HG03469 (cell line): ENCODE results near the gene ZNF493.

Source experiments
- ATAC-seq: cut with Tn5 transposase; IDR thresholded peaks from one replicate; pipeline ENCODE4 v1.9.1; 2021; ENCODE audit warnings: mild to moderate bottlenecking, moderate library complexity, moderate number of reproducible peaks; ENCODE audit not compliant: unreplicated experiment

The ZNF493 gene

DNA sequence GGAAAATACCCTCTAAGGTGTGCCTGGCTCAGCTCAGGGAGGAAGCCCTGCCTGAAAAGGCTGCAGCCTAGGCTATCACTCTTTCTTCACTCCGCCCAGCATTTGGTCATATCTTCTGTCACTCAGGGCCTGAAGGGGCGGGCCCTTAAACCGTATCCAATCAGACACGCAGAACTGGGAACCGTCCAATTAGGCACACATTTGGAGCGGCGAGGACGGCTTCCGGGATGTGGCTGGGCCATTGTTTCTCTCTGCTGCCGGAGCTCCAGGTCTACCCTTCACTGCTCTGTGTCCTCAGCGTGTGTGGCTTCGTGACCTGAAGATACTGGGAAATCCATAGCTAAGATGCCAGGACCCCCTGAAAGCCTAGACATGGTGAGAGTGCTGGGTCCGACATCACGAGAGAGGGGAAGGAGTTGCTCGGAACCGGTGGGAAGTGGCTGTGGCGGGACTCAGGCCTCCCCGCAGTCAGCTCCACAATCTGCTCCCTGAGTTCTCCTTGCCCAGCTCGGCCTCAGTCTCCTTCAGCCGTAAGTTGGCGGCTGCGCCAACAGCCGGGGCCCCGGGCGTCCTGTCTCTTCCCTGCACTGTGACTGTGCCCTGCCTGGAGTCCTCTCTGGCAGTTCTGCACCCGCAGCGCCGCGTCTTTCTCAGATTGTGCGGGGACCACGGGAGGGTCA lies at the start of gene ZNF493:
Gene ZNF493, plus strand, starts transcription at position 241 of the 680 bp plus-strand sequence. Its CDS starts 105 bp downstream, at position 346.
- ATAC-seq: peak; percentile 100

DNA sequence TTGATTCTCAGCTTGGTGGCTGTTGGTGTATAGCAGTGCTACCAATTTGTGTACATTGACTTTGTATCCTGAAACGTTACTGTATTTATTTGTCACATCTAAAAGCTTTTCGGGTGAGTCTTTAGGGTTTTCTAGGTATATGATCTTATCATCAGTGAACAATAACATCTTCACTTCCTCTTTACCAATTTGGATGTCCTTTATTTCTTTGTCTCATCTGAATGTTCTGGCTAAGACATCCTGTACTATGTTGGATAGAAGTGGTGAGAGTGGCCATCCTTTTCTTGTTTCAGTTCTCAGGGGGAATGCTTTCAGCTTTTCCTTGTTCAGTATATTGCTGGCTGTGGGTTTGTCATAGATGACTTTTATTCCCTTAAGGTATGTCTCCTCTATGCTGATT lies 44.1 kb upstream of the ZNF493 start:
- no peak for ATAC-seq

DNA sequence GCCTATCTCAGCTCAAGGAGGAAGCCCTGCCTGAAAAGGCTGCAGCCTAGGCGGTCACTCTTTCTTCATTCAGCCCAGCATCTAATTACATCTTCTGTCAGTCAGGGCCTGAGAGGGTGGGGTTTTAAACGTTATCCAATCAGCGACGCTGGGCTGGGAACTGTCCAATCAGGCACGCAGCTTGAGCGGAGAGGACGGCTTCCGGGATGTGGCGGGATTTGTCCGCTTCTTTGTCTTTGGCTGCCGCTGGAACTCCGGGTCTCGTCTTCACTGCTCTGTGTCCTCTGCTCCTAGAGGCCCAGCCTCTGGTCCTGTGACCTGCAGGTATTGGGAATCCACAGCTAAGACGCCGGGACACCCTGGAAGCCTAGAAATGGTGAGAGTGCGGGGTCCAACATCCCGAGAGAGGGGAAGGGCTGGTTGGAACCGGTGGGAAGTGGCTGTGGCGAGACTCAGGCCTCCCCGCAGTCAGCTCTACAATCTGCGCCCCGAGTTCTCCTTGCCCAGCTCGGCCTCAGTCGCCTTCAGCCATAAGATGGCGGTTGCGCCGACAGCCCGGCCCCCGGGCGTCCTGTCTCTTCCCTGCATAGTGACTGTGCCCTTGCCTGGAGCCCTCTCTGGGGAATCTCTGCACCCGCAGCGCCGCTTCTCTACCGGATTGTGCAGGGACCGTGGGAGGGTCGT lies 38.0 kb upstream of the ZNF493 start, which contains the start of gene ZNF738:
Gene ZNF738, plus strand, starts transcription at position 233 of the 684 bp plus-strand sequence. Its CDS starts 141 bp downstream, at position 374.
- peak; percentile 98 for ATAC-seq

DNA sequence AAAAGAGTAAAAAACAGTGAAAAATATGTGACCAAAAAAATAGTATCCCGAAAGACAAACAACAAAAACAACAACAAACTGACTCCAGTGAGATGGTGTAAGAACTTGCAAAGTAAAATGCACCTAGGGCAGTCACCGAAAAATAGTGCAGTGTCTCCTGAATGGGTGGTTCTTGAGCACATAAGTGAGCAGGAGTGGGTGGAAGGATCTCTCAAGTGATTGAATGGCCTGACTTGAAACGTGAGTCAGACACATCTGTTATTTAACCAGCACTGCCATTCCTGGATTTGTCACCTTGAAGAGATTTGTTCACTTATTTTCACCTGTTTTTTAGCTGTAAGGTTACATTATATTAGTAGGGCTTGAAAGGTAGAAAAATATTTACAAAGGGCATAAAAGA lies 34.6 kb upstream of the ZNF493 start:
- ATAC-seq: no peak

DNA sequence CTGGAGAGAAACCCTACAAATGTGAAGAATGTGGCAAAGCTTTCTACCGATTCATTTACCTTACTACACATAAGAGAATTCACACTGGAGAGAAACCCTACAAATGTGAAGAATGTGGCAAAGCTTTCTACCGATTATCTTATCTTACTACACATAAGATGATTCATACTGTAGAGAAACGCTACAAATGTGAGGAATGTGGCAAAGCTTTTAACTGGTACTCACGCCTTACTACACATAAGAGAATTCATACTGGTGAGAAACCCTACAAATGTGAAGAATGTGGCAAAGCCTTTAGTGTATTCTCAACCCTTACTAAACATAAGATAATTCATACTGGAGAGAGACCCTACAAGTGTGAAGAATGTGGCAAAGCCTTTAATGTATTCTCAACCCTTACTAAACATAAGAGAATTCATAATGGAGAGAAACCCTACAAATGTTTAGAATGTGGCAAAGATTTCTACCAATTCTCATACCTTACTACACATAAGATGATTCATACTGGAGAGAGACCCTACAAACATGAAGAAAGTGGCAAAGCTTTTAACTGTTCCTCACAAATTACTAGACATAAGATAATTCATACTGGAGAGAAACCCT lies 12.9 kb upstream of the ZNF493 start:
- ATAC-seq: no peak

DNA sequence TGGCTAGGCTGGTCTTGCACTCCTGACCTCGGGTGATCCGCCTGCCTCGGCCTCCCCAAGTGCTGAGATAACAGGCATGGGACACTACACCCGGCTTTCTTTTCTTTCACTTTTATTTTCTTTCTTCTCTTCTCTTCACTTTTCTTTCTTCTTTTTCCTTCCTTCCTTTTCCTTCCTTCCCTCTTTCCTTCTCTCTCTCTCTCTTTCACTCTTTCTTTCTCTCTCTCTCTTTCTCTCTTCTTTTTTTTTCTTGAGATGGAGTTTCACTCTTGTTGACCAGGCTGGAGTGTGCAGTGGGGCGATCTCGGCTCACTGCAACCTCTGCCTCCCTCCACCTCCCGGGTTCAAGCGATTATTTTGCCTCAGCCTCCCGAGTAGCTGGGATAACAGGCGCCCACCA lies 812 bp upstream of the ZNF493 start:
- no peak for ATAC-seq

DNA sequence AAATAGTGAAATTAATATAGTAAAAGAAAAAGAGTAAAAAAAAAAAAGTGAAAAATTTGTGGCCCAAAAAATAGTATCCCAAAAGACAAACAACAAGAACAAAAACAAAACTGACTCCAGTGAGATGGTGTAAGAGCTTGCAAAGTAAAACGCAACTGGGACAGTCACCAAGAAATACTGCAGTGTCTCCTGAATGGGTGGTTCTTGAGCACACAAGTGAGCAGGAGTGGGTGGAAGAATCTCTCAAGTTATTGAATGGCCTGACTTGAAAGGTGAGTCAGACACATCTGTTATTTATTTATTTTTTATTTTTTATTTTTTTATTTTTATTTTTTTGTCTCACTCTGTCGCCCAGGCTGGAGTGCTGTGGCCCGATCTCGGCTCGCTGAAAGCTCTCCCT lies 1.9 kb downstream of the ZNF493 start:
- no peak for ATAC-seq

DNA sequence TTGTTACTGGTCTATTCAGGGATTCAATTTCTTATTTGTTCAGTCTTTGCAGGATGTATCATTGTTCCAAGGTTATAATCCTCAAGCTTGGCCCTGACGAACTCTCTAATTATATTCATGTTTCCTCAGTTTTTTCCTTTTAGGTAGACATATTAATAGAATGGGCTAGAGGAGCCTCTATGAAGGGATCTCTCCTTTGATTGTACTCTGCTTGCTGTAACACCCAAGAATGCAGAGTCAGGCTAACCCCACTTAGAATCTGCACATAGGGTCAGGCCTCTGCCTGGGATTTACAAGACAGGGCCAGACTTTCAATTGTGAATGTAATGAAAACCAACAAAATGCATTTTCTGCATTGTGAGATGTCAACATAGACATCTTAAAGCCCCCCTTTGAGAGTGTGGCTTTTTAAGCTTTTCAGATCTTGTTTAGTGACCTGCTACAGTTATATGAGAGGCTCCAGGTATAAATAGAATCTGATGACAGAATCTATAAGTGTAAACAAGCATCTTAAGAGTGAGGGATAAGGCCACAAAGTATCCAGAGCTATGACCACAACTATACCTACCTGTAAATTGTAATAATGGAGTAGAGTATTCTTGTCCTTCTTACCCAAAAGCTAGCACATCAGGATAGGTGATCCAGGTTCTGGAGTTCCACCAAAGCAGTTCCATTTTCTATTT lies 5.5 kb downstream of the ZNF493 start:
- ATAC-seq: no peak

DNA sequence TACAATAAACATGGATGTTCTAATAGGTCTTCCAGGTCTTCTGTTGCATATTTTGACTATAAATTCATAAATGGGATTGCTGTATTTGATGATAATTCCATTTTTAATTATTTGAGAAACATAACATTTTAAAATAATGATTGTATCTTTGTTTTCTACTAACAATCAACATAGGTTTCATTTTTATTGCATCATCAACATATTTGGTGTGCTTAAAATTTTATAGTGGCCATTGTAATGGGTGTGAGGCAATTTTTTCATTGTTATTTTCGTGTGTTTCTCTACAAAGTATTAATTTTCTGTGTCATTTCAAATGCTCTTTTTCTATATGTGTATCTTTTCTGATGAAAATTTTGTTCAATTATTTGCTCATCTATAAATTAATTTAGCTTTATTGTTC lies 13.2 kb downstream of the ZNF493 start:
- no peak for ATAC-seq

DNA sequence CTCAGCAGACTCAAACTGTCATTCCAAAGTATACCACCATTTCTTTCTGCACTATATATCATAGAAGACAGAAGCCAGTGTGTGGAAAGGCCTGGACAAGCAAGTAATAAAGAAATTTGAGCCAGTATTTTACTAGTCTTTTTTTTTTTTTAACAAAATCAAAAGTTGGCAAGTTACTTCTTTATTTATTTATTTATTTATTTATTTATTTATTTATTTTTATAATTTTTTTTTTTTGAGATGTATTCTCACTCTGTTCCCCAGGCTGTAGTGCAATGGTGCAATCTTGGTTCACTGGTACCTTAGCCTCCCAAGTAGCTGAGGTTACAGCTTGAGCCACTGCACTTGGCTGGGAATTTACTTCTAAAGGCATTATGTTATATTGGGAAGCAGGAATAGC lies 25.3 kb downstream of the ZNF493 start:
- no peak for ATAC-seq

DNA sequence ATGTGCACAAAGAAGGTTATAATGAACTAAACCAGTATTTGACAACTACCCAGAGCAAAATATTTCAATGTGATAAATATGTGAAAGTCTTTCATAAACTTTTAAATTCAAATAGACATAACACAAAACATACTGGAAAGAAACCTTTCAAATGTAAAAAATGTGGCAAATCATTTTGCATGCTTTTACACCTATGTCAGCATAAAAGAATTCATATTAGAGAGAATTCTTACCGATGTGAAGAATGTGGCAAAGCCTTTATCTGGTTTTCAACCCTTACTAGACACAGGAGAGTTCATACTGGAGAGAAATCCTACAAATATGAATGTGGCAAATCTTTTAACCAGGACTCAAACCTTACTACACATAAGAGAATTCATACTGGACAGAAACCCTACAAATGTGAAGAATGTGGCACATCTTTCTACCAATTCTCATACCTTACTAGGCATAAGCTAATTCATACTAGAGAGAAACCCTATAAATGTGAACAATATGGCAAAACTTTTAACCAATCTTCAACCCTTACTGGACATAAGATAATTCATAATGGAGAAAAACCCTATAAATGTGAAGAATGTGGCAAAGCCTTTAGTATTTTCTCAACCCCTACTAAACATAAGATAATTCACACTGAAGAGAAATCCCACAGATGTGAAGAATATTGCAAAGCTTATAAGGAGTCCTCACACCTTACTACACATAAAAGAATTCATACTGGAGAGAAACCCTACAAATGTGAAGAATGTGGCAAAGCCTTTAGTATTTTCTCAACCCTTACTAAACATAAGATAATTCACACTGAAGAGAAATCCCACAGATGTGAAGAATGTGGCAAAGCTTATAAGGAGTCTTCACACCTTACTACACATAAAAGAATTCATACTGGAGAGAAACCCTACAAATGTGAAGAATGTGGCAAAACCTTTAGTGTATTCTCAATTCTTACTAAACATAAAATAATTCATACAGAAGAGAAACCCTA lies 26.4 kb downstream of the ZNF493 start:
- no peak for ATAC-seq

DNA sequence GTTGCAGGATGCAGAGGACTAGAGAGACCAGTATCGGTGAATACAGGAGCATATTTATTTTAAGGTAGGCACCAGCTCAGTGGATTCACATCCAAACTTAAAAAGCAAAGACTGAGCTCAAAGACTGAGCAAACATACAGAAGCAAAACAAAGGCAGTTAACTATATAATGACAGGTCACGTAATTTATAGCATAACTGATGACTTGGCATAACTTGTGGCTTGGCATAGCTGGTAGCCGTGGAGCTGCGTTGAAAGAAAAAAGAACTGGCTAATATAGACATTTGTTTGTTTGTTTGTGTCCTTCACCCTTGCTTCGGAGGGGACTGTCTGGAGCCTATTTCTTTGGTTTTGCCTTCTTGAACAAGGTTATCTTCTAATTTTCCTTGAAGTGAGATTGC lies 33.7 kb downstream of the ZNF493 start:
- ATAC-seq: no peak

DNA sequence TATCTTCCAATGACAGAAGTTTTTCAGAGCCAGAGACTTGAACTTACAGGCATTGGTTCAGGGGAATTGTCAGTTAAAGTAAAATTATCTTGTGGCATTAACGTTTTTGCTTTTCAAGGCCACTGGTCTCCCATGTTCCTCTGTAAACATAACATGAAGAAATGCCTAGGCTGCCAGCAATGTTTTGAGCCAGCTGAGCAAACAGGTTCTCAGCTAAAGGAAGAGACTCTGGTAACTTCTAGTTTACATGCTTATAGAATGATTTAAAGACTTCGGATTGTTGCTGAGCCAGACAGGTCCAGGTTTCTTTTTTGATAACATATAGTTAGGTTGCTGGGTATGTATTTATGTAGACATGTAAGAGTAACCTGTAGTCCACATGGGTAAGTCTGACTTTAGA lies 35.7 kb downstream of the ZNF493 start:
- no peak for ATAC-seq

DNA sequence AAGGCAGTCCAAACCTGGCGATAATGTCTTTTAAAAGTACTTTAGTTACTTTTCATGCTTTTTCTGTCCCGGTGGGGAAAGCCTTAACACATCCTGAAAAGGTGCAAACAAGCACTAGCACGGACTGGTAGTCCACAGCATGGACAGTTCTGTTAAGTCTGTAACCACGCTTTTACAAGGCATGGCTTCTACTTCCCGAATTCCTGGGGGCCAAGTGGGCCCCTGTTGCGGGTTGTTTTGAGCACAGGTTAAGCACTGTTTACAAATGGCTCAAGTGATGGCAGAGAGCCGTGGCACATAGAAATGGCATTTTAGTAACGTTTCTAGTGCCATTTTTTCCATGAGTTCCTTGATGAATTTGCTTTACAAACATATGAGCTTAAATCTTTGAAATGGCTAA lies 37.6 kb downstream of the ZNF493 start:
- no peak for ATAC-seq

DNA sequence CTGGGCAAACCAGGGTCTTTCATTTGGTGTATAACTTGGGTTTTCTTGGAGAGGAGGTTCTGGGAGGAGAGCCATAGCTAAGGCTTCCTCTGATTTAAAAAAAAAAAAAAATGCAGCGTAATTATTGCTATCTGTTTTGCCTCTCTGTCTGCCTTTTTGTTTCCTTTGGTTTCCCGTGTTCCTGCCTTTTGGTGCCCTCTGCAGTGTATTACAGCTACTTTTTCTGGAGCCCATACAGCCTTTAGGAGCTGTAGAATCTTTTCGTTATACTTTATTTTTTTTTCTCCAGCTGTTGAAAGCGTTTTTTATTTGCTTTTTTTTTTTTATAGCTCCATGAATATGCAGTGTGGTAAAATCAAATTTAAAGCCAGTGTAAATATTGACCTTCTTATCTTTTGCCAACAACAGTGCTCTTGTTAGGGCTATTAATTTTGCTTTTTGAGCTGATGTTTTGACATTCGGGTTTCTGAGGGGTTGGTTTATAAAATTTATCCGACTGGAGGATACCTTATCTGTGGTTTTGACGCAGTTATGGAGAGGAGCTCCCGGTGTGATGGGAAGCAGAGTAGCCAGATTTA lies 38.1 kb downstream of the ZNF493 start:
- no peak for ATAC-seq

DNA sequence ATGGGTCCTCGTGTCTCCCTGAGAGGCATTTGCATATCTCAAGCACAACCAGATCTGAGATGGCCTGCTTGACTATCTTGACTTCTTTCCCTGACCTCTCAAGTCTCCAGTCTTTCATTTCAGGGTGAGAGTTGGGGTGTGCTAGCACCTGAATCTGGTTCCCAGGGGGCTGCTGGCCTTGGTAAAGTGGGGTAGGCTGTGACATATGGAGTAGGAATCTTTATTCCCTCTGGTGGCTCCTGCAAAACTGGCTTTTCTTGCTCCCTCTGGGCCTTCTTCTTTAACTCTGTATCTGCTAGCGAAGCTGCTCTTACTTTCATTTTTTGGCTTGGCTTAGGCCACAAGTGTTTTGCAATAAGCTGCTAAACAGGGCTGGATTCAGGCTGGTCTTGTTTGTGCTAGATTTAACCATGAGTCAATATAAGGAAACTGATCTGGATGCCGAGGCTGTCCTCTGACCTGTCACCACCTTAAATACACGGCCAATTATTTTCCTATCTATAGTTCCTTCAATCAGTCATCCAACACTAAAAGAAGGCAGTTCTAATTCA lies 42.3 kb downstream of the ZNF493 start:
- ATAC-seq: no peak

DNA sequence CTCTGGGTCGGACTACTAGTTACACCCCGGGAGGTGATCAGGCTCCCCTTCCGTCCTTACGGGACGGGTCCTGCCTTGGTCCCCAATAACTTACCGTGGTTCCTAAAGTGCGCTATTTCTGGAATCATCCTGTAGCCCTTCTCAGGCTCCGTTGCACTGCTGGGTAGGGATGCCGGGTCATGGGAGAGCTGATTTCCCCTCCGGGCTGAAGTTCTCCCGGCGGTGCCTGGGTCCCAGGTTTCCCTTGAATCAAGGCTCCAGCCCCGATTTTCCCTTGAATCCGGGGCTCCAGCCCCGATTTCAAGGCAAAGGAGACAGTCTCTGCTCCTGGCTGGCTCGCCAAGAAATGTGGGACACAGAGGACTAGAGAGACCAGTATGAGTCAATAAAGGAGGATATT lies 43.4 kb downstream of the ZNF493 start:
- no peak for ATAC-seq

DNA sequence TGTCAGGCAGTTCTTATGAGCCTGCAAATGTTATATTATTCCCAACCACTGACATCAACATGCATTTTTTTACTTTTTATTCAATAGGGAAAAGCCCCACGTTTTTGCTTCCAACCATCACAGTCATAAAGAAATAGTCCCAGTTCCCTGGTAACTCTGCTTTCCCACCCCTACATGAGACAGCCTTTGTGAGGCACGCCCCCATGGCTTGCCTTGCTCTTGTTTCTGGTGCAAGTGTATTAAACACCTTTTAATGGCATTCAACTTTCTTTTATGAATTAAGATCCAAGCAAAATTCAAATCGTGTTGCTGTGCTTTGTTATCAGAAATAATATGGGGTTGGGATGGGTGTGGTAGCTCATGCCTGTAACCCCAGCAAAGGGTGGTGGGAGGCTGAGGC lies 54.3 kb downstream of the ZNF493 start:
- no peak for ATAC-seq

DNA sequence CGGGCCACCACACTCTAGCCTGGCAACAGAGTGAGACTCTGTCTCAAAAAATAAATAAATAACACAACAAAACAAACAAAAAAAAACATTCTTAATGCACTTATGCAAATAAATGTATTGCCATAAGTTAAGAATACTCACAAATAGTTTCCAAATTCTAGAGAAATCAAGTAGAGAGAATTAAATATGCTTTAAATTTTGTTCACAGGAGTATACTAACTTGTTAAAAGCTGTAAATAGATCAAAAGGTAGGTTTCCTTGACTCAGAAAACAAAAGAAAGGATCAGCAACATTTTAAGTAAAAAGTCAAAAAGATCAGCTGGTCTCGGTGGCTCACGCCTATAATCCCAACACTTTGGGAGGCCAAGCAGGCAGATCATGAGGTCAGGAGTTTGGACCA lies 58.0 kb downstream of the ZNF493 start:
- no peak for ATAC-seq

DNA sequence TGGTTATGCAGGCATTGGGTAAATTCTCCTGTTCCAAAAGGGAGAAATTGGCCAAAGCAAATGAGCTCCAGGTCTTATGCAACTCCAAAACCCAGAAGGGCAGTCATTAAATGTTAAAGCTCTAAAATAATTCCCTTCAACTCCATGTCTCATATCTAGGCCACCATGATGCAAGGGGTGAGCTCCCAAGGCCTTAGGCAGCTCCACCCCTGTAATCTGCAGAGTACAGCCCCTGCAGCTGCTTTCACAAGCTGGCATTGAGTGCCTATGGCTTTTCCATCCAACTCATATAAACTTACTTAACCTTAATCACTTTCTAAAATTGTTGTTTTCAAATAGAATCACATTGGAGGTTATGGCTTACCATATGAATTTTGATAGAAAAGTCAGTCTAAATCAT lies 63.8 kb downstream of the ZNF493 start:
- no peak for ATAC-seq
